NCI-H146 treated with DMSO at 0.1 percent for 48 hours (cell line): ENCODE data around the gene ACACA.
"Not testable (repeated sequence)": the region's sequence is repeated elsewhere in the genome, so short reads cannot be mapped to it uniquely, and the experiment has no call there.

Experiments used
- DNase-seq: peaks from one replicate; lab custom pipeline; 2025; ENCODE audit not compliant: unreplicated experiment; lab: John Stamatoyannopoulos, UW

Gene ACACA

GRCh38 chr17:37346863-37347402, 59.7 kb downstream of the ACACA start:
- DNase-seq = not testable (repeated sequence)

GRCh38 chr17:37344519-37344918, 62.1 kb downstream of the ACACA start:
- DNase-seq = no peak

- DNase-seq = no peak
Observed at GRCh38 chr17:37342589-37342988, 64.0 kb downstream of the ACACA start.

- DNase-seq = no peak
Observed at GRCh38 chr17:37340804-37341203, 65.8 kb downstream of the ACACA start.

- no peak for DNase-seq
Observed at GRCh38 chr17:37339321-37339720, 67.3 kb downstream of the ACACA start.

GRCh38 chr17:37338847-37339246, 67.8 kb downstream of the ACACA start:
- DNase-seq = no peak

GRCh38 chr17:37327341-37328090, 79.1 kb downstream of the ACACA start:
- no peak for DNase-seq

- no peak for DNase-seq
Observed at GRCh38 chr17:37322826-37323561, 83.6 kb downstream of the ACACA start.

GRCh38 chr17:37322106-37322505, 84.5 kb downstream of the ACACA start:
- no peak for DNase-seq

GRCh38 chr17:37318931-37319594, 87.6 kb downstream of the ACACA start:
- no peak for DNase-seq

GRCh38 chr17:37317867-37318266, 88.8 kb downstream of the ACACA start:
- DNase-seq = no peak

- no peak for DNase-seq
Observed at GRCh38 chr17:37315601-37316000, 91.0 kb downstream of the ACACA start.

GRCh38 chr17:37312137-37312923, 94.3 kb downstream of the ACACA start:
- peak; percentile 30 for DNase-seq

GRCh38 chr17:37310940-37311339, 95.7 kb downstream of the ACACA start:
- DNase-seq = no peak

GRCh38 chr17:37309051-37309450, 97.6 kb downstream of the ACACA start:
- DNase-seq = no peak

GRCh38 chr17:37305406-37305905, 101.2 kb downstream of the ACACA start:
- no peak for DNase-seq

GRCh38 chr17:37301288-37301687, 105.3 kb downstream of the ACACA start:
- no peak for DNase-seq

GRCh38 chr17:37300683-37301082, 106.0 kb downstream of the ACACA start:
- no peak for DNase-seq

GRCh38 chr17:37299257-37299980, 107.2 kb downstream of the ACACA start:
- DNase-seq = peak; percentile 83

GRCh38 chr17:37295888-37296287, 110.7 kb downstream of the ACACA start:
- DNase-seq = no peak
